Subcutaneous adipose tissue (tissue), 4 donors: ENCODE results near the gene C12orf57. TPM values are rescaled to one million over a fixed set of nuclear protein-coding genes. Genes with fewer than 3 reads are reported as not detected.

Experiments used
- CTCF ChIP-seq: fragments of 450-650 bp; IDR thresholded peaks from one replicate; pipeline ENCODE4 v1.5.1; 2016; ENCODE audit warnings: low read depth, mild to moderate bottlenecking, control low read depth, antibody characterized with exemption, moderate library complexity
- total RNA-seq, 4 donors: library from RNA; depleted of rRNA; stranded (reverse); fragments of >200 nt; gene quantifications; one replicate each; pipeline ENCODE4 v1.1.0, GENCODE V29; 2016

C12orf57 gene
- total RNA-seq, 4 donors from 2014 or later = 233 to 359 (median 280) TPM

GRCh38 chr12:6977653-6978052 is 33.8 kb downstream of the C12orf57 start:
- TF ChIP-seq CTCF = no peak

GRCh38 chr12:6978188-6978587 is 34.4 kb downstream of the C12orf57 start:
- TF ChIP-seq CTCF = no peak

GRCh38 chr12:6978611-6979011 is 34.8 kb downstream of the C12orf57 start:
- TF ChIP-seq CTCF = no peak

GRCh38 chr12:6979021-6979420 is 35.2 kb downstream of the C12orf57 start:
- no peak for TF ChIP-seq CTCF

- no peak for TF ChIP-seq CTCF
These were observed 35.6 kb downstream of the C12orf57 start for GRCh38 chr12:6979453-6979852.

GRCh38 chr12:6980075-6980474 is 36.3 kb downstream of the C12orf57 start:
- TF ChIP-seq CTCF = no peak

GRCh38 chr12:6980740-6981139 is 36.9 kb downstream of the C12orf57 start:
- TF ChIP-seq CTCF = no peak
